Endothelial cell of umbilical vein (primary cell): ENCODE data around the gene OSBPL6. TPM values are rescaled to one million over a fixed set of nuclear protein-coding genes. Genes with fewer than 3 reads are reported as not detected.

ENCODE experiments used
- BruUV-seq: library from RNA; stranded (reverse); fragments of 400-500 nt; replicated peaks from 2 replicates; lab custom pipeline; 2021; lab: Mats Ljungman, UMichigan
- CTCF ChIA-PET: fragments of 300-600, 350-600 bp; sonication (Branson Sonifier 250); formaldehyde crosslinking; loops from one replicate; lab custom pipeline; 2021; ENCODE audit warnings: antibody characterized with exemption, inconsistent platforms; lab: Charles Lee
- POLR2A ChIA-PET: fragments of 300-600, 350-600 bp; sonication (Branson Sonifier 250); formaldehyde crosslinking; loops from one replicate; lab custom pipeline; 2021; ENCODE audit warnings: antibody characterized with exemption, inconsistent platforms; lab: Charles Lee
- DNase-seq: peaks from one replicate; pipeline ENCODE4 v3.0.0-alpha.2; 2011; ENCODE audit warnings: low read depth, low spot score
- FAIRE-seq: peaks from 2 replicates; lab custom pipeline; 2011; peaks lifted over from hg19 to GRCh38; lab: Jason Lieb, UNC
- H2AFZ ChIP-seq: 2 replicates; pipeline ENCODE4 v1.6.0; 2012; ENCODE audit warnings: low read depth, low read length, control low read depth, inconsistent platforms
- H3K27ac ChIP-seq: 2 replicates; pipeline ENCODE4 v1.5.1; 2011; ENCODE audit warnings: low read depth, mild to moderate bottlenecking, control low read depth, low read length, moderate library complexity; ENCODE audit not compliant: insufficient read depth
- H3K27me3 ChIP-seq, 2 experiments: 2 replicates each; pipeline versions ENCODE4 v1.6.0 to v1.6.1; 2011; ENCODE audit warnings: low read length in 2 of 2, mixed read lengths in 1 of 2; ENCODE audit not compliant: control insufficient read depth in 2 of 2, insufficient read depth in 2 of 2
- H3K36me3 ChIP-seq, 2 experiments: 2 replicates in 1 of 2; 3 replicates in 1 of 2; pipeline ENCODE4 v1.5.1; 2011; ENCODE audit warnings: low read length in 2 of 2, mild to moderate bottlenecking in 1 of 2, moderate library complexity in 1 of 2; ENCODE audit not compliant: control insufficient read depth in 2 of 2, insufficient read depth in 2 of 2; ENCODE audit errors: extremely low read depth in 1 of 2
- H3K4me1 ChIP-seq: 3 replicates; pipeline ENCODE4 v1.5.1; 2011; ENCODE audit warnings: mild to moderate bottlenecking, low read length; ENCODE audit not compliant: control insufficient read depth, insufficient read depth; ENCODE audit errors: extremely low read depth
- H3K4me2 ChIP-seq: 2 replicates; pipeline ENCODE4 v1.6.1; 2011; ENCODE audit warnings: low read length, control low read depth, mixed read lengths; ENCODE audit not compliant: insufficient read depth
- H3K4me3 ChIP-seq, 3 experiments: fragments of 200-600 bp in 1 of 3; sonication (generic), shearing (Covaris generic) in 1 of 3; replicated peaks in 1 of 3; 2 replicates each; pipeline ENCODE4 v1.5.1; 2011 to 2016; ENCODE audit warnings: control low read depth in 3 of 3, low read length in 3 of 3, mild to moderate bottlenecking in 2 of 3, inconsistent platforms in 1 of 3, low read depth in 1 of 3, moderate library complexity in 1 of 3; ENCODE audit not compliant: insufficient read depth in 1 of 3
- H3K79me2 ChIP-seq: 2 replicates; pipeline ENCODE4 v1.6.0; 2012; ENCODE audit warnings: low read length, inconsistent platforms; ENCODE audit not compliant: control insufficient read depth, insufficient read depth
- H3K9ac ChIP-seq: replicated peaks from 2 replicates; pipeline ENCODE3; 2011; ENCODE audit warnings: low read length, control low read depth; ENCODE audit not compliant: insufficient read depth; ENCODE audit errors: extremely low read depth
- H3K9me1 ChIP-seq: replicated peaks from 3 replicates; pipeline ENCODE4 v1.6.0; 2011; ENCODE audit warnings: mild to moderate bottlenecking, low read length; ENCODE audit not compliant: control insufficient read depth, insufficient read depth; ENCODE audit errors: extremely low read depth
- H3K9me3 ChIP-seq: replicated peaks from 2 replicates; pipeline ENCODE4 v1.5.1; 2012; ENCODE audit warnings: low read length, inconsistent platforms; ENCODE audit not compliant: control insufficient read depth, insufficient read depth
- H4K20me1 ChIP-seq: replicated peaks from 2 replicates; pipeline ENCODE3; 2011; ENCODE audit warnings: mild to moderate bottlenecking, low read length; ENCODE audit not compliant: control insufficient read depth, insufficient read depth; ENCODE audit errors: extremely low read depth
- MYC ChIP-seq: IDR thresholded peaks from one replicate; pipeline ENCODE4 v1.6.1; 2011; ENCODE audit warnings: mild to moderate bottlenecking, low read depth, low read length
- dilution Hi-C: fragments of 300-500 bp; cut with MboI; formaldehyde crosslinking; loops from one replicate; pipeline ENCODE4 v1.15.0; 2019; ENCODE audit warnings: low sequenced_read_pairs; ENCODE audit not compliant: extremely low pct_ligation_motif_present
- intact Hi-C: fragments of 100-400 bp; cut with micrococcal nuclease; formaldehyde crosslinking; loops from one replicate; pipeline ENCODE4 v1.10.0; 2022
- polyA plus RNA-seq, 4 experiments: library from polyadenylated mRNA; depleted of rRNA in 3 of 4; stranded (reverse) in 3 of 4; unstranded in 1 of 4; fragments of >200 nt; gene quantifications; 2 replicates each; pipeline versions ENCODE4 v1.2.1 to v1.2.3, GENCODE V29; 2011 to 2012; ENCODE audit warnings: missing spikeins in 1 of 4
- total RNA-seq: library from RNA; stranded (reverse); gene quantifications from 2 replicates; pipeline ENCODE4 v1.2.3, GENCODE V29; 2021
- TF ChIP-seq, protein P1 (sequence below), 2 donors: IDR thresholded peaks; 1 replicate in 1 of 2; 2 replicates in 1 of 2; pipeline ENCODE4 v1.5.1; 2011; ENCODE audit warnings: low read length in 2 of 2, mild to moderate bottlenecking in 2 of 2, moderate library complexity in 2 of 2, control low read depth in 1 of 2, inconsistent platforms in 1 of 2, low read depth in 1 of 2; ENCODE audit not compliant: insufficient read depth in 1 of 2; ENCODE audit errors: extremely low read depth in 1 of 2
- TF ChIP-seq, protein P2 (sequence below): IDR thresholded peaks from 2 replicates; pipeline ENCODE4 v1.6.1; 2011; ENCODE audit not compliant: insufficient read depth, insufficient read length

Gene OSBPL6
- total and polyA plus RNA-seq, 2 donors (not counting 3 experiments of a cell fraction or from before 2014, with no cell fraction given), result 1.5 to 2.3 TPM

GRCh38 chr2:178306352-178307073, 112.2 kb downstream of the OSBPL6 start:
- CTCF ChIA-PET, result interaction anchor here (0.6 to 2.9 kb wide), 8 partner anchors 8 to 144 kb away, joined by 3 to 21 read pairs (median 4); partner anchors contain the start of genes PJVK and PRKRA
- POLR2A ChIA-PET, result no interaction called here
- Histone ChIP-seq H3K9me1 (no peaks in the 10 kb centered on the region), H3K4me1 (no peaks in the 10 kb centered on the region), H3K4me2 (no peak overlapping the region), H3K36me3 (no peaks in the 10 kb centered on the region), H3K4me3 (no peak overlapping the region), H4K20me1 (no peaks in the 10 kb centered on the region), H3K79me2 (no peaks in the 10 kb centered on the region), H3K9ac (no peak overlapping the region), H3K27ac (no peak overlapping the region), H2AFZ (no peak overlapping the region), H3K27me3 (no peaks in the 10 kb centered on the region), H3K9me3 (no peaks in the 10 kb centered on the region)
- DNase-seq (peak; percentile 65), FAIRE-seq (no peak)
- dilution Hi-C loops, result no loop called here
- TF ChIP-seq, protein P1, sequence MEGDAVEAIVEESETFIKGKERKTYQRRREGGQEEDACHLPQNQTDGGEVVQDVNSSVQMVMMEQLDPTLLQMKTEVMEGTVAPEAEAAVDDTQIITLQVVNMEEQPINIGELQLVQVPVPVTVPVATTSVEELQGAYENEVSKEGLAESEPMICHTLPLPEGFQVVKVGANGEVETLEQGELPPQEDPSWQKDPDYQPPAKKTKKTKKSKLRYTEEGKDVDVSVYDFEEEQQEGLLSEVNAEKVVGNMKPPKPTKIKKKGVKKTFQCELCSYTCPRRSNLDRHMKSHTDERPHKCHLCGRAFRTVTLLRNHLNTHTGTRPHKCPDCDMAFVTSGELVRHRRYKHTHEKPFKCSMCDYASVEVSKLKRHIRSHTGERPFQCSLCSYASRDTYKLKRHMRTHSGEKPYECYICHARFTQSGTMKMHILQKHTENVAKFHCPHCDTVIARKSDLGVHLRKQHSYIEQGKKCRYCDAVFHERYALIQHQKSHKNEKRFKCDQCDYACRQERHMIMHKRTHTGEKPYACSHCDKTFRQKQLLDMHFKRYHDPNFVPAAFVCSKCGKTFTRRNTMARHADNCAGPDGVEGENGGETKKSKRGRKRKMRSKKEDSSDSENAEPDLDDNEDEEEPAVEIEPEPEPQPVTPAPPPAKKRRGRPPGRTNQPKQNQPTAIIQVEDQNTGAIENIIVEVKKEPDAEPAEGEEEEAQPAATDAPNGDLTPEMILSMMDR (IDR thresholded peaks at IDR 0.05; ENCODE audit: extremely low read depth in 1 of 2, insufficient read depth in 1 of 2, low read depth in 1 of 2, low read length in 2 of 2), result peak; percentile 50 to 74
- TF ChIP-seq, protein P2, sequence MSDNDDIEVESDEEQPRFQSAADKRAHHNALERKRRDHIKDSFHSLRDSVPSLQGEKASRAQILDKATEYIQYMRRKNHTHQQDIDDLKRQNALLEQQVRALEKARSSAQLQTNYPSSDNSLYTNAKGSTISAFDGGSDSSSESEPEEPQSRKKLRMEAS, result no peak
- intact Hi-C loops, result loop anchor here (1.0 kb wide), 1 partner anchor 108 kb away; no protein-coding TSS in a partner anchor
- no TSS peak for BruUV-seq

- DNase-seq (no peak), FAIRE-seq (no peak)
- Histone ChIP-seq H3K9ac (no peak overlapping the region), H3K9me3 (no peaks in the 10 kb centered on the region), H3K36me3 (no peaks in the 10 kb centered on the region), H4K20me1 (no peaks in the 10 kb centered on the region), H3K79me2 (no peaks in the 10 kb centered on the region), H2AFZ (no peak overlapping the region), H3K4me2 (no peak overlapping the region), H3K4me3 (no peak overlapping the region), H3K9me1 (no peaks in the 10 kb centered on the region), H3K27ac (no peak overlapping the region), H3K4me1 (no peaks in the 10 kb centered on the region), H3K27me3 (no peaks in the 10 kb centered on the region)
- POLR2A ChIA-PET, result no interaction called here
- TF ChIP-seq, protein P2, result no peak
- TF ChIP-seq MYC, result no peak
- no TSS peak for BruUV-seq
- CTCF ChIA-PET, result interaction anchor here (2.2 kb wide), 1 partner anchor 106 kb away, joined by 10 read pairs; no protein-coding TSS in a partner anchor
- dilution Hi-C loops, result no loop called here
- intact Hi-C loops, result no loop called here
Measured at GRCh38 chr2:178307650-178308049, 113.3 kb downstream of the OSBPL6 start.
